OCI-LY3 (cell line): ENCODE results near the gene PRR9.
"Not testable (repeated sequence)": the region's sequence is repeated elsewhere in the genome, so short reads cannot be mapped to it uniquely, and the experiment has no call there.

ENCODE experiments used
- H2AFZ ChIP-seq: fragments of 200-600, 300-600 bp; shearing (Covaris generic); 2 replicates; pipeline ENCODE4 v1.6.0; 2014; ENCODE audit warnings: antibody characterized with exemption, low read depth, low read length
- H3K27ac ChIP-seq: fragments of 200-600, 300-600 bp; sonication (generic); 2 replicates; pipeline ENCODE4 v1.5.1; 2014; ENCODE audit warnings: mild to moderate bottlenecking, low read length, moderate library complexity, mixed read lengths
- H3K27me3 ChIP-seq: fragments of 200-600, 300-600 bp; sonication (generic); 2 replicates; pipeline ENCODE4 v1.6.1; 2014; ENCODE audit warnings: low read depth, low read length, mixed read lengths
- H3K36me3 ChIP-seq: fragments of 200-600, 300-600 bp; sonication (generic); replicated peaks from 2 replicates; pipeline ENCODE3; 2014; ENCODE audit warnings: low read depth, low read length, mixed read lengths
- H3K4me1 ChIP-seq: fragments of 300-600, 200-600 bp; sonication (generic); 2 replicates; pipeline ENCODE4 v1.6.1; 2014; ENCODE audit warnings: low read length, mixed read lengths
- H3K4me2 ChIP-seq: fragments of 200-600, 300-600 bp; sonication (generic); 2 replicates; pipeline ENCODE4 v1.6.1; 2014; ENCODE audit warnings: low read length, mixed read lengths
- H3K4me3 ChIP-seq: fragments of 300-600, 200-600 bp; sonication (generic); 2 replicates; pipeline ENCODE4 v1.5.1; 2014; ENCODE audit warnings: antibody characterized with exemption, mild to moderate bottlenecking, low read length, moderate library complexity
- H3K79me2 ChIP-seq: fragments of 300-600, 200-600 bp; shearing (Covaris generic); 2 replicates; pipeline ENCODE4 v1.6.1; 2014; ENCODE audit warnings: mild to moderate bottlenecking, low read length, mixed read lengths
- H3K9ac ChIP-seq: fragments of 300-600, 200-600 bp; shearing (Covaris generic); 2 replicates; pipeline ENCODE4 v1.6.0; 2014; ENCODE audit warnings: mild to moderate bottlenecking, low read length, moderate library complexity
- H3K9me3 ChIP-seq: fragments of 200-600, 300-600 bp; shearing (Covaris generic); 2 replicates; pipeline ENCODE4 v1.6.1; 2014; ENCODE audit warnings: low read length, mixed read lengths; ENCODE audit not compliant: insufficient read depth
- H4K20me1 ChIP-seq: fragments of 200-600, 300-600 bp; sonication (generic); 2 replicates; pipeline ENCODE4 v1.6.1; 2016; ENCODE audit warnings: low read length, mixed read lengths; ENCODE audit not compliant: insufficient read depth
- EZH2phosphoT487 ChIP-seq: fragments of 200-600 bp; shearing (Covaris generic); IDR thresholded peaks from 2 replicates; pipeline ENCODE4 v1.6.1; 2018; ENCODE audit warnings: antibody characterized with exemption, mixed run types, low read depth
- TF ChIP-seq, protein P1 (sequence below): fragments of 200-600, 300-600 bp; sonication (generic); IDR thresholded peaks from 2 replicates; pipeline ENCODE4 v1.5.1; 2014; ENCODE audit warnings: antibody characterized with exemption, low read length, low read depth

Gene PRR9

DNA sequence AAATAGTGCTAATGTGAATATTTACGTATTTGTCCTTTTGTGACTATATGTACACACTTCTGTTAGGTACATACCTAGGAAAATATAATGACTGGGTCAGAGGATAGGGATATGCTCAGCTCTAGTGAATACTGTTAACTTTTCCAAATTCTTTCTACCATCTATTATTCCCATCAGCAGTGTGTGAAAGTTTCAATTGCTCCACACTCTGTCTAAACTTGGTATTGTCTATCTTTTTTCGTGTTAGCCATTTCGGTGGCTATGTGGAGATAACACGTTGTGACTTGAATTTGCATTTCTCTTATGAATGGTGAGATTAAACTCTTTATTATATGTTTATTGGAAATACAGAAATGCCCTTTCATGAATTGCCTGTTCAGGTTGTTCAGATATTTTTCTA is 36.8 kb upstream of the PRR9 start:
- no peak for TF ChIP-seq EZH2phosphoT487
- TF ChIP-seq, protein P1, sequence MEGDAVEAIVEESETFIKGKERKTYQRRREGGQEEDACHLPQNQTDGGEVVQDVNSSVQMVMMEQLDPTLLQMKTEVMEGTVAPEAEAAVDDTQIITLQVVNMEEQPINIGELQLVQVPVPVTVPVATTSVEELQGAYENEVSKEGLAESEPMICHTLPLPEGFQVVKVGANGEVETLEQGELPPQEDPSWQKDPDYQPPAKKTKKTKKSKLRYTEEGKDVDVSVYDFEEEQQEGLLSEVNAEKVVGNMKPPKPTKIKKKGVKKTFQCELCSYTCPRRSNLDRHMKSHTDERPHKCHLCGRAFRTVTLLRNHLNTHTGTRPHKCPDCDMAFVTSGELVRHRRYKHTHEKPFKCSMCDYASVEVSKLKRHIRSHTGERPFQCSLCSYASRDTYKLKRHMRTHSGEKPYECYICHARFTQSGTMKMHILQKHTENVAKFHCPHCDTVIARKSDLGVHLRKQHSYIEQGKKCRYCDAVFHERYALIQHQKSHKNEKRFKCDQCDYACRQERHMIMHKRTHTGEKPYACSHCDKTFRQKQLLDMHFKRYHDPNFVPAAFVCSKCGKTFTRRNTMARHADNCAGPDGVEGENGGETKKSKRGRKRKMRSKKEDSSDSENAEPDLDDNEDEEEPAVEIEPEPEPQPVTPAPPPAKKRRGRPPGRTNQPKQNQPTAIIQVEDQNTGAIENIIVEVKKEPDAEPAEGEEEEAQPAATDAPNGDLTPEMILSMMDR: peak; percentile 17
- no peaks in the 10 kb centered on the region for H3K9me3 ChIP-seq
- H3K36me3 ChIP-seq: no peaks in the 10 kb centered on the region
- H3K27me3 ChIP-seq: peaks cover 61% of the 10 kb centered on the region
- H3K9ac ChIP-seq: no peak overlapping the region
- H3K27ac ChIP-seq: no peak overlapping the region
- H3K4me1 ChIP-seq: no peaks in the 10 kb centered on the region
- H3K79me2 ChIP-seq: no peaks in the 10 kb centered on the region
- no peak overlapping the region for H3K4me3 ChIP-seq
- H4K20me1 ChIP-seq: no peaks in the 10 kb centered on the region
- no peak overlapping the region for H3K4me2 ChIP-seq
- H2AFZ ChIP-seq: no peak overlapping the region

DNA sequence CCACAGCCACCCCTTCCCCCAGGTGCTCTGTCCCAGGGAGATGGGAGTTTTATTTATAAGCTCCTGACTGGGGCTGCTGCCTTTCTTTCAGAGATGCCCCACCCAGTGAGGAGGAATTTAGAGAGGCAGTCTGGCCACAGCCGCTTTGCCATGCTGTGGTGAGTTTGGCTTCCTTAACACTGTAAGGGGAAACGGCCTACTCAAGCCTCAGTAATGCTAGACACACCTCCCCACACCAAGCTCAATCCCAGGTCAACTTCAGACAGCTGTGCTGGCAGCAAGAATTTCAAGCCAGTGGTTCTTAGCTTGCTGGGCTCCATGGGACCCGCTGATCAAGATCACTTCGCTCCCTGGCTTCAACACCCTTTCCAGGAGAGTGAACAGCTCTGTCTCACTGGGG is 29.1 kb upstream of the PRR9 start:
- not testable (repeated sequence) for H4K20me1 ChIP-seq, H2AFZ ChIP-seq, H3K4me2 ChIP-seq, H3K27ac ChIP-seq, H3K36me3 ChIP-seq, H3K9me3 ChIP-seq, H3K4me1 ChIP-seq, H3K79me2 ChIP-seq, H3K9ac ChIP-seq, H3K4me3 ChIP-seq
- H3K27me3 ChIP-seq: peaks cover 57% of the 10 kb centered on the region

DNA sequence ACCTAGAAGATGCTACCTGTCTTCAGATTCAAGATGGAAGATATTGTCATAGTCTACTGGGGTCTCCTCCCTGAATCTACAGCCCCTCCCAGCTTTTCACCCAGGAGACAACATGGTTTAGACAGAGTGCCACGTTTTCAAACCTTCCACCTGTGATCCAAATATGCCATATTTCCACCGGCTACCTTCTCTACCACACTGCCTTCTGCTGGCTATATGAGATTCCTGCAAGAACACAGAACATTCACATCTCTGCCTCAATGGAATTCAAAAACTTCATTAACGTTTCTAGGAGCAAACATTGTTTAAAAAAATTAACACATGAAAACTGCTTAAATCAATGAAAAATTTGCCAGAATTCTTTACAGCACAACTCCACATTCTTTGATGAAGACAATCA is 27.0 kb upstream of the PRR9 start:
- H2AFZ ChIP-seq: no peak overlapping the region

DNA sequence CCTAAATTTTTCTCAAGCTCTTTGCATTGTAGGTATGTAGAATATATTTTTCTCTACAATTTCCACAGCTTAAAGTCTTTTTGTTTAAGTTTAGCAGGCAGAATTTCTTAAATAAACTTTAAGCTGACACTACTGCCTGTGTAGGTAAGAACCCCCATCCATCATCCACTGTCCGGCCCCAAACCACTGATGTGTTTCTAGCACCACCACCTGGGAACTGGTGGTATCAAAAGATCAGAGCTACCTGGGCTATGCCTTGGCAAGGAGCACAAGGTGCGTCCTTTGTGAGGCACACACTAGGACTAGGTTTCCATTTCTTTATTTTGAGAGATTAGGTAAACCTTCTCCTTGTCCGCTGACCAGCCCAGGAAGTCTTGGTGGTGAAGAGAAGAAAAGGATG is 24.7 kb upstream of the PRR9 start:
- Histone ChIP-seq H3K36me3 (no peaks in the 10 kb centered on the region), H3K27ac (no peak overlapping the region), H2AFZ (no peak overlapping the region), H3K9me3 (no peaks in the 10 kb centered on the region), H3K9ac (no peak overlapping the region), H3K4me2 (no peak overlapping the region), H3K79me2 (no peaks in the 10 kb centered on the region), H4K20me1 (no peaks in the 10 kb centered on the region), H3K4me1 (no peaks in the 10 kb centered on the region), H3K4me3 (no peak overlapping the region), H3K27me3 (peaks cover 80% of the 10 kb centered on the region)
- TF ChIP-seq, protein P1: peak; percentile 82
- TF ChIP-seq EZH2phosphoT487: no peak

More for the DNA sequence above, 27.0 kb upstream of the PRR9 start:
- Histone ChIP-seq H3K9ac (no peak overlapping the region), H3K27me3 (peaks cover 67% of the 10 kb centered on the region), H3K9me3 (no peaks in the 10 kb centered on the region), H3K4me2 (no peak overlapping the region), H3K4me3 (no peak overlapping the region), H3K79me2 (no peaks in the 10 kb centered on the region), H3K27ac (no peak overlapping the region), H3K4me1 (no peaks in the 10 kb centered on the region), H3K36me3 (no peaks in the 10 kb centered on the region), H4K20me1 (no peaks in the 10 kb centered on the region)
- TF ChIP-seq, protein P1: peak; percentile 70
- no peak for TF ChIP-seq EZH2phosphoT487
